ENCODE measurements around the gene NPY.
"Not testable (repeated sequence)": the region's sequence is repeated elsewhere in the genome, so short reads cannot be mapped to it uniquely, and the experiment has no call there.

Gene NPY

GRCh38 chr7:24283897-24284698, at the start of gene NPY:
Gene NPY (plus strand): TSS chr7:24284190. CDS start chr7:24285241, 1,051 bp downstream.
- no peak for DNase-seq

- no peak for DNase-seq
Measured at GRCh38 chr7:24239260-24239659, 44.7 kb upstream of the NPY start.

DNA sequence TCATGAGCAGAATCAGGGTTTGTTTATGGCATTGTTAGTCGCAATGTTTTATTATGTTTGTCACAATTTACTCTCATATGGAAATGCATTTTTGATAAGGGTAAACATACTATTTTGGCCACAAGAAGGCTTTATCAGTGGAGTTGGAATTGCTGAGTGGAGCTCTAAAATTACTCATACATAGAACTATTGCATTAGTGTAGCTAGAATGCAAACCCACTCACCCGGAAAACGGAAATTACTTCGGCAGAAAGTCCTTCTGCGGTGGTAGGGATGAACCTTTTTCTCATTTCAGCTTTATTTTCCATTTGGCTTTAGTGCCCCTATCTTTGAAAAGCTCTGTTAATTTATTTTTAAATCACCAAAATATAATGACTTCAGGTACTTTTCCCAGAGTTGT, 42.8 kb upstream of the NPY start:
- no peak for DNase-seq

- DNase-seq: no peak
Measured at GRCh38 chr7:24244554-24244953, 39.4 kb upstream of the NPY start.

DNA sequence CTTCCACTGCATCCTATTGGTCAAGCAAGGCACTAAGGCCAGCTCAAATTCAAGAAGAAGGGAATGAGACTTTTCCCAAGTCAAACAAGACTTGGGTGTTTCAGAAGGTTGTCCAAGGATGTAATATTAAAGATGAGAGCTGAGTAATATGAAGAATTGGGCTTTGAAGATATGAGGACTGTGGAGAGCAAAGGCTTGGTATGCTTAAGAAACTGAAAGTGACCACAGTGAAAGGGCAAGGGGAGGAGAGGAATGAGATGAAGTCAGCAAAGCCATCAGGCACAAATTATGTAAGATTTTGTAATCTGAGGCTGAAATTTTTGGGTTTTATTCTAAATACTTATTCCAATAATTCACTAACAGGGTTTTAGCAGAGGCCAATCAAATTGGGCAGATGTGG, 38.6 kb upstream of the NPY start:
- DNase-seq: no peak

- DNase-seq: no peak
Measured at GRCh38 chr7:24249266-24249665, 34.7 kb upstream of the NPY start.

GRCh38 chr7:24251568-24251967, 32.4 kb upstream of the NPY start:
- DNase-seq: no peak

- DNase-seq: no peak
Measured at GRCh38 chr7:24255139-24255538, 28.9 kb upstream of the NPY start.

- not testable (repeated sequence) for DNase-seq
Measured at GRCh38 chr7:24258324-24258723, 25.7 kb upstream of the NPY start.

- DNase-seq: no peak
Measured at GRCh38 chr7:24271938-24272337, 12.1 kb upstream of the NPY start.

- no peak for DNase-seq
Measured at GRCh38 chr7:24279512-24279911, 4.5 kb upstream of the NPY start.

DNA sequence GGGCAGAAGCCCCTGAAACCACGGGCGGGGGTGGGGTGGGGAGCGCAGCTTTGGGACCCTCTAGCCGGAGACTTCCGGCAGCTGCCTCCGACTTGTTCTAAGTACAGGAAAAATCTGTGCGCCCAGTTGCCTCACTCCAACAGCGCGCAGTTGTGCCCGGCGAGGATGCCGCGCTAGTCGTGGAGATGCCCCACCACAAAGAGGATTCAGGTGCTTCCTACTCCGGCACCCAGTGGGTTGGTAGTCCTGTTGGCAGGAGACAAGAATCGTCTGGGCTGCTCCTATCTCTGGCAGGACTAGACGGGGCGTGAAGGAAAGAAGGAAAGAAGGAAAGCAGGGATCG, 465 bp upstream of the NPY start:
- no peak for DNase-seq

DNA sequence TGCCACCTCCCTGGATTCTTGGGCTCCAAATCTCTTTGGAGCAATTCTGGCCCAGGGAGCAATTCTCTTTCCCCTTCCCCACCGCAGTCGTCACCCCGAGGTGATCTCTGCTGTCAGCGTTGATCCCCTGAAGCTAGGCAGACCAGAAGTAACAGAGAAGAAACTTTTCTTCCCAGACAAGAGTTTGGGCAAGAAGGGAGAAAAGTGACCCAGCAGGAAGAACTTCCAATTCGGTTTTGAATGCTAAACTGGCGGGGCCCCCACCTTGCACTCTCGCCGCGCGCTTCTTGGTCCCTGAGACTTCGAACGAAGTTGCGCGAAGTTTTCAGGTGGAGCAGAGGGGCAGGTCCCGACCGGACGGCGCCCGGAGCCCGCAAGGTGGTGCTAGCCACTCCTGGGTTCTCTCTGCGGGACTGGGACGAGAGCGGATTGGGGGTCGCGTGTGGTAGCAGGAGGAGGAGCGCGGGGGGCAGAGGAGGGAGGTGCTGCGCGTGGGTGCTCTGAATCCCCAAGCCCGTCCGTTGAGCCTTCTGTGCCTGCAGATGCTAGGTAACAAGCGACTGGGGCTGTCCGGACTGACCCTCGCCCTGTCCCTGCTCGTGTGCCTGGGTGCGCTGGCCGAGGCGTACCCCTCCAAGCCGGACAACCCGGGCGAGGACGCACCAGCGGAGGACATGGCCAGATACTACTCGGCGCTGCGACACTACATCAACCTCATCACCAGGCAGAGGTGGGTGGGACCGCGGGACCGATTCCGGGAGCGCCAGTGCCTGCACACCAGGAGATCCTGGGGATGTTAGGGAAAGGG, 913 bp downstream of the NPY start:
- no peak for DNase-seq

- DNase-seq: peak; percentile 19
Measured at GRCh38 chr7:24290004-24290641, 6.1 kb downstream of the NPY start.

GRCh38 chr7:24291271-24291670, 7.3 kb downstream of the NPY start:
- DNase-seq: no peak

DNA sequence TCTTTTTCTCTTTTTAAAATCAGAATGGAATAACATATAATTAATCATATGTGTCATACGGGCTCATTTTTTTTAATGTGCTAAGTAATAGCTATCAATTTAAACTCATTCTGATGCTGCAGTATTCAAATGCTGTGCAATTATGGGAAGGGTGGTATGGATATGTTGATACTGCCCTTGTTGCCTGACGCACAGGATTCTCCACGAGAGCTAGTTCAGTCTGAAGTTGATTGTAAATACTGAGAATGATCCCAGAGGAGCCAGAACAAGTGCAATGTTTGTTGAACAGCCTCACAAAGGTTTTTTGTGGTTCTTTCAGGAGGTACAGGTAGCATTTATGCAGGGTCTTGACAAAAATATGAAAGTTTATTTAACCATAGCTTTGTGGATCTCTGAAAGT, 13.4 kb downstream of the NPY start:
- no peak for DNase-seq

DNA sequence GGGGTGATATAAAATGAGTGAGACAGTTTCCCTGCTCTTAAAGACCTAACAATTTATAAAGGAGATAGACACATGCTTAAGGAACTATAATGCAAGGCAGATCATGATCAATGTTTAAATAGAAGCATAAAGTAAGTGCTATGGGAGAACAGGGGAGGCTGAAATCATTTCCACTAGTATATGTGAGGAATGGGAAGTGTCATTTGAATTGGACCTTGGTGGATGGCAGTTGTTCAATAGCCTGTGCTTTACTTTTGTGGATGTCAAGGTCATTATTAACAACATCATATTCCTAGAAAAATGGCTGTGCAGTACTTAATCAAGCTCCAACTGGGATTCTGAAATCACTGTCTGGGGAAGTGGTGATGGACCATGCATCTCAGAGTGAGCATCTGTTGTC, 14.7 kb downstream of the NPY start:
- DNase-seq: no peak

DNA sequence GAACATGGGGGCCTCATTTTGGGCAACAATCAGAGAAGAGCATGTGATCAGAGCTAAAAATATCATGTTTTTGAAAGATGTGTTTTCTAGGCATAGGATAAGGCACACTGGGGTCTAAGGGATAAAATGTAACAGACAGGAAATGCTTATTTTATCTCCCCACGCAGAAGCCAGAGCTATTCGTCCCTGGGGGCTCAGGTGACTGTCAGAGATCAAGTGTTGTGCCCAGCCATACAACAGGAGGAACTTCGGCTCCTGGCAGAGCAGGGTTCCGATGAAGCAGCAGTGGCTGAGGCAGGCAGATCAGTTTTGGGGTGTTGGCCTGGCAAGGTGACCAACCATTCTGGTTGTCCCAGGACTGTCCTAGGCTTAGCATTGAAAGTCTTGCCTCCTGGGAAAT, 15.2 kb downstream of the NPY start:
- DNase-seq: no peak

DNA sequence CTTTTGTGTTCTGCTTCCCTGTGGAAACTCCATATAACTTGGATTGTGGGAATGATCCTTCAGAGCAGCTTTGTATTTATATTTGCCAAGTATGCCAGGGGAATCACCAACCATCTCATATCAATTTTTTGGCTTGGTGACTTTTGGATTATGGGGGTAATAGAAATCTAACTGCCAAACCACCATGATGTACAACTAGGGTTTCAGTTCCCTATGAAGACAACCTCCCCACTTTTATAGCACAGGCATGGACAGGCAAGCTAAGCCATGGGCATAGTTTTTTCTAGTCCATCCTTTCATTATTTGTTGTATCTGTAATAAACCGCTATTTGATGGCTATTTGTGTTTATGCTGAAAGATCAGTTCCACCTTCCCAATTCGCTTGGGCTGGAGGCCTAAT, 17.7 kb downstream of the NPY start:
- no peak for DNase-seq

- no peak for DNase-seq
Measured at GRCh38 chr7:24304494-24305095, 20.6 kb downstream of the NPY start.

DNA sequence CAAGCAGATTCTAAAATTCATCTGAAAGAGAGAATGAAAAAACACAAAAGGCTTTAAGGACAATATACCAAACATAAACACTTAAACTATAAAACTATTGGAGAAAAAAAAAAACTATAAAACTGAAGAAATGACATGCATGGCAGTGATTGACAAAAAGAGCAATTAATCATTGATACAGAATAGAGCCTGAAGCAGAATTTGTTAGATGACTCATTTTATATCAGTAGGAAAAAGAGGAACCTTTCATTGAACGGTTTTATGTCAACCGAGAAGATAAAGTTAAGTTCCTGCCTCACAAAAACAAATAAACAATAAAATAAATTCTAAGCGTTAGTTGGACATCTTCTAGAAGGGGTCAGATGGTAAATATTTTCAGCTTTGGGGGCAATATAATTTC, 23.3 kb downstream of the NPY start:
- no peak for DNase-seq

DNA sequence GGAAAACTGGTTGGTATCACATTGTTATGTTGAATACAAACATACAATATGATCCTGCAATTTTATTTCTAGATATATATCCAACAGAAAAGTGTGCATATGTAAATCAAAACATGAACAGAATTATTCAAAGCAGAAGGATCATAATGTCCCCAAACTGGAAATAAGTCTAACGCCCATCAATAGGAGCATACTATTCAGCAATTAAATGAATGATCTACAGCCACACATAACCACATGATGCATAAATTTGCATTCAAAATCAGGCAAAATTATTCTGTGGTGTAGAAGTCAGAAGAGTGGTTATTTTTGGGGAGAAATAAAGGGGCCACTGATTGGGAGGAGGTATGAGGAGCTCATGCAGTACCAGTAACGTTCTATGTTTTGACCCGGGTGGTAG, 28.6 kb downstream of the NPY start:
- no peak for DNase-seq

DNA sequence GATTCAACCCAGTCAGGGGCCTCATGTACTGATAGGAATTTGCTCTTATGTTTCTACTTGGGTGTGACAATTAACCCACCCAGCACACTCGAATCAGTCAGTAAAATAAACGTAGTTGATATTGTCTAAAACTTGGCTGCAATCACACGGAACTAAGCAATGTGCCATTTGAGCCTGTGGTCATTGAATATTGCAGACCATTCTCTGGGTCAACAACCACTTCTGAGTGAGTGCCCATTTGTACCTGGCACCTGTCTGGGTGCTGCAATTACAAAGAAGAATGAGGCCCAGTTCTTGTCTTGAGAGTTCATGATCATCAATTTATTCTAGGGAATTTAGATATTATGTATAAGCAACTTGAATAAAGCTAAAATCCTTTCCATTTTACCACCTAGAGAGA, 29.8 kb downstream of the NPY start:
- no peak for DNase-seq

- no peak for DNase-seq
Measured at GRCh38 chr7:24316340-24316739, 32.4 kb downstream of the NPY start.

Data from NCI-H1092 (cell line).